Measurements from ENCODE around the gene HS1BP3. TPM values are rescaled to one million over a fixed set of nuclear protein-coding genes. Genes with fewer than 3 reads are reported as not detected.

The HS1BP3 gene
- total and polyA plus RNA-seq, 2 of the 13 experiments (the other 11 are each of a cell fraction or from before 2014, with no cell fraction given), result 15.2 to 22.0 TPM

DNA sequence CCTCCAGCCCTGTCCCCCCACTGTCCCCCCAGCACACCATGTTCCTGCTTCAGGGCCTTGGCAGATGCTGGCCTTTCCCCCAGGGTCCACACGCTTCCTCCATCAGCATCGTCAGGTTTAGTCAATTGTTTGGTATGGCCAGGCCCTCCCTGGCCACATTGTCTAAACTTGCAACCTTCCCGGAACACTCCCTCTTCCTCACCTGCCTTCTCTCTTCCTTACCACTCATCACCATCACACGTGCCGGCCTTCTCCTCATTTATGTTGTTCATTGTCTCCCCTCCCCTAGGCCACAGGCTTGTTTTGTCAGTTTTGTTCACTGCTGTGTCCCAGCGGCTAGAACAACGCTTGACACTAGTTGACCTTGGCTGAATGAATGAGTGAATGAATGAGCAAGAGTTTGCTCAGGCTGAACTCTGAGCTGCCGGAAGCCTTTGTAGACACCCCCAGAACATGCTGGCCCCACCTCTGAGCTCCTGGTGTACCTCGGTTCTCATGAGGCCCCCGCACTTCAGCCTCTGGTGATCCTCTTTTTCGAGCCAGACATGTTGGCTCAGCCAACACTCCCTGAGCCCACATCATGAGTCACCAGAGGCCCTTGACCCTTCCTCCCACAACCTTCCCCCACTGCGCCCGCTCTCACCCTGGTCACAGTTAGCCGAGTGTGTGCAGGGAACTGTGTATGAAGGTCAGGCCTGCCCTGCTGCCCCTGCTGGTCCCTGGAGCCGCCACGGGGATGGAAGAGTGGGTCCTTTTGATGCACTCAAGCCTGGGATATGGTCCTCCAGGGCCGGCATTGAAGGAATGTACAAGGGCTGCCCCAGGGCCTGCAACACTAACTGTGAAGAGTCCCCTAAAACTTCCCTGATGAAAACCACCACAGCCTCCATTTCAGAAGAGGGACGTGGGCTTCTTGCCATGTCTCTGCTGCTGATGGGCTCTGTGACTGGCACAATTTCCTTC, 57.5 kb downstream of the HS1BP3 start (continued):
- TF ChIP-seq, protein P1, sequence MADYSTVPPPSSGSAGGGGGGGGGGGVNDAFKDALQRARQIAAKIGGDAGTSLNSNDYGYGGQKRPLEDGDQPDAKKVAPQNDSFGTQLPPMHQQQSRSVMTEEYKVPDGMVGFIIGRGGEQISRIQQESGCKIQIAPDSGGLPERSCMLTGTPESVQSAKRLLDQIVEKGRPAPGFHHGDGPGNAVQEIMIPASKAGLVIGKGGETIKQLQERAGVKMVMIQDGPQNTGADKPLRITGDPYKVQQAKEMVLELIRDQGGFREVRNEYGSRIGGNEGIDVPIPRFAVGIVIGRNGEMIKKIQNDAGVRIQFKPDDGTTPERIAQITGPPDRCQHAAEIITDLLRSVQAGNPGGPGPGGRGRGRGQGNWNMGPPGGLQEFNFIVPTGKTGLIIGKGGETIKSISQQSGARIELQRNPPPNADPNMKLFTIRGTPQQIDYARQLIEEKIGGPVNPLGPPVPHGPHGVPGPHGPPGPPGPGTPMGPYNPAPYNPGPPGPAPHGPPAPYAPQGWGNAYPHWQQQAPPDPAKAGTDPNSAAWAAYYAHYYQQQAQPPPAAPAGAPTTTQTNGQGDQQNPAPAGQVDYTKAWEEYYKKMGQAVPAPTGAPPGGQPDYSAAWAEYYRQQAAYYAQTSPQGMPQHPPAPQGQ (CRISPR knock-in tag; IDR thresholded peaks at IDR 0.05; ENCODE audit: borderline replicate concordance), result peak; percentile 95; the same call in 1 of the 2 replicates
- TF ChIP-seq SOX6 (IDR thresholded peaks at IDR 0.05), result no peak
- peak; percentile 100 for TF ChIP-seq SOX6 (CRISPR knock-in tag; IDR thresholded peaks at IDR 0.05)
- TF ChIP-seq, protein P2, sequence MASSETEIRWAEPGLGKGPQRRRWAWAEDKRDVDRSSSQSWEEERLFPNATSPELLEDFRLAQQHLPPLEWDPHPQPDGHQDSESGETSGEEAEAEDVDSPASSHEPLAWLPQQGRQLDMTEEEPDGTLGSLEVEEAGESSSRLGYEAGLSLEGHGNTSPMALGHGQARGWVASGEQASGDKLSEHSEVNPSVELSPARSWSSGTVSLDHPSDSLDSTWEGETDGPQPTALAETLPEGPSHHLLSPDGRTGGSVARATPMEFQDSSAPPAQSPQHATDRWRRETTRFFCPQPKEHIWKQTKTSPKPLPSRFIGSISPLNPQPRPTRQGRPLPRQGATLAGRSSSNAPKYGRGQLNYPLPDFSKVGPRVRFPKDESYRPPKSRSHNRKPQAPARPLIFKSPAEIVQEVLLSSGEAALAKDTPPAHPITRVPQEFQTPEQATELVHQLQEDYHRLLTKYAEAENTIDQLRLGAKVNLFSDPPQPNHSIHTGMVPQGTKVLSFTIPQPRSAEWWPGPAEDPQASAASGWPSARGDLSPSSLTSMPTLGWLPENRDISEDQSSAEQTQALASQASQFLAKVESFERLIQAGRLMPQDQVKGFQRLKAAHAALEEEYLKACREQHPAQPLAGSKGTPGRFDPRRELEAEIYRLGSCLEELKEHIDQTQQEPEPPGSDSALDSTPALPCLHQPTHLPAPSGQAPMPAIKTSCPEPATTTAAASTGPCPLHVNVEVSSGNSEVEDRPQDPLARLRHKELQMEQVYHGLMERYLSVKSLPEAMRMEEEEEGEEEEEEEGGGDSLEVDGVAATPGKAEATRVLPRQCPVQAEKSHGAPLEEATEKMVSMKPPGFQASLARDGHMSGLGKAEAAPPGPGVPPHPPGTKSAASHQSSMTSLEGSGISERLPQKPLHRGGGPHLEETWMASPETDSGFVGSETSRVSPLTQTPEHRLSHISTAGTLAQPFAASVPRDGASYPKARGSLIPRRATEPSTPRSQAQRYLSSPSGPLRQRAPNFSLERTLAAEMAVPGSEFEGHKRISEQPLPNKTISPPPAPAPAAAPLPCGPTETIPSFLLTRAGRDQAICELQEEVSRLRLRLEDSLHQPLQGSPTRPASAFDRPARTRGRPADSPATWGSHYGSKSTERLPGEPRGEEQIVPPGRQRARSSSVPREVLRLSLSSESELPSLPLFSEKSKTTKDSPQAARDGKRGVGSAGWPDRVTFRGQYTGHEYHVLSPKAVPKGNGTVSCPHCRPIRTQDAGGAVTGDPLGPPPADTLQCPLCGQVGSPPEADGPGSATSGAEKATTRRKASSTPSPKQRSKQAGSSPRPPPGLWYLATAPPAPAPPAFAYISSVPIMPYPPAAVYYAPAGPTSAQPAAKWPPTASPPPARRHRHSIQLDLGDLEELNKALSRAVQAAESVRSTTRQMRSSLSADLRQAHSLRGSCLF (CRISPR knock-in tag; IDR thresholded peaks at IDR 0.05; ENCODE audit: borderline replicate concordance), result no peak
- TF ChIP-seq, protein P3, sequence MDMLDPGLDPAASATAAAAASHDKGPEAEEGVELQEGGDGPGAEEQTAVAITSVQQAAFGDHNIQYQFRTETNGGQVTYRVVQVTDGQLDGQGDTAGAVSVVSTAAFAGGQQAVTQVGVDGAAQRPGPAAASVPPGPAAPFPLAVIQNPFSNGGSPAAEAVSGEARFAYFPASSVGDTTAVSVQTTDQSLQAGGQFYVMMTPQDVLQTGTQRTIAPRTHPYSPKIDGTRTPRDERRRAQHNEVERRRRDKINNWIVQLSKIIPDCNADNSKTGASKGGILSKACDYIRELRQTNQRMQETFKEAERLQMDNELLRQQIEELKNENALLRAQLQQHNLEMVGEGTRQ (IDR thresholded peaks at IDR 0.05; ENCODE audit: low read depth, low read length), result peak; percentile 51
- TF ChIP-seq, protein P3 (CRISPR knock-in tag; IDR thresholded peaks at IDR 0.05; ENCODE audit: borderline replicate concordance), result peak; percentile 74
- no peak; the same call in none of the 2 replicates for TF ChIP-seq KAT7 (CRISPR knock-in tag; IDR thresholded peaks at IDR 0.05; ENCODE audit: borderline replicate concordance)
- TF ChIP-seq, protein P4, sequence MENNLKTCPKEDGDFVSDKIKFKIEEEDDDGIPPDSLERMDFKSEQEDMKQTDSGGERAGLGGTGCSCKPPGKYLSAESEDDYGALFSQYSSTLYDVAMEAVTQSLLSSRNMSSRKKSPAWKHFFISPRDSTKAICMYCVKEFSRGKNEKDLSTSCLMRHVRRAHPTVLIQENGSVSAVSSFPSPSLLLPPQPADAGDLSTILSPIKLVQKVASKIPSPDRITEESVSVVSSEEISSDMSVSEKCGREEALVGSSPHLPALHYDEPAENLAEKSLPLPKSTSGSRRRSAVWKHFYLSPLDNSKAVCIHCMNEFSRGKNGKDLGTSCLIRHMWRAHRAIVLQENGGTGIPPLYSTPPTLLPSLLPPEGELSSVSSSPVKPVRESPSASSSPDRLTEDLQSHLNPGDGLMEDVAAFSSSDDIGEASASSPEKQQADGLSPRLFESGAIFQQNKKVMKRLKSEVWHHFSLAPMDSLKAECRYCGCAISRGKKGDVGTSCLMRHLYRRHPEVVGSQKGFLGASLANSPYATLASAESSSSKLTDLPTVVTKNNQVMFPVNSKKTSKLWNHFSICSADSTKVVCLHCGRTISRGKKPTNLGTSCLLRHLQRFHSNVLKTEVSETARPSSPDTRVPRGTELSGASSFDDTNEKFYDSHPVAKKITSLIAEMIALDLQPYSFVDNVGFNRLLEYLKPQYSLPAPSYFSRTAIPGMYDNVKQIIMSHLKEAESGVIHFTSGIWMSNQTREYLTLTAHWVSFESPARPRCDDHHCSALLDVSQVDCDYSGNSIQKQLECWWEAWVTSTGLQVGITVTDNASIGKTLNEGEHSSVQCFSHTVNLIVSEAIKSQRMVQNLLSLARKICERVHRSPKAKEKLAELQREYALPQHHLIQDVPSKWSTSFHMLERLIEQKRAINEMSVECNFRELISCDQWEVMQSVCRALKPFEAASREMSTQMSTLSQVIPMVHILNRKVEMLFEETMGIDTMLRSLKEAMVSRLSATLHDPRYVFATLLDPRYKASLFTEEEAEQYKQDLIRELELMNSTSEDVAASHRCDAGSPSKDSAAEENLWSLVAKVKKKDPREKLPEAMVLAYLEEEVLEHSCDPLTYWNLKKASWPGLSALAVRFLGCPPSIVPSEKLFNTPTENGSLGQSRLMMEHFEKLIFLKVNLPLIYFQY (CRISPR knock-in tag; IDR thresholded peaks at IDR 0.05; ENCODE audit: borderline replicate concordance), result peak; percentile 93
- TF ChIP-seq, protein P5, sequence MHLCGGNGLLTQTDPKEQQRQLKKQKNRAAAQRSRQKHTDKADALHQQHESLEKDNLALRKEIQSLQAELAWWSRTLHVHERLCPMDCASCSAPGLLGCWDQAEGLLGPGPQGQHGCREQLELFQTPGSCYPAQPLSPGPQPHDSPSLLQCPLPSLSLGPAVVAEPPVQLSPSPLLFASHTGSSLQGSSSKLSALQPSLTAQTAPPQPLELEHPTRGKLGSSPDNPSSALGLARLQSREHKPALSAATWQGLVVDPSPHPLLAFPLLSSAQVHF (CRISPR knock-in tag; IDR thresholded peaks at IDR 0.05), result peak; percentile 77; the same call in 1 of the 2 replicates
- peak; percentile 87 for TF ChIP-seq ZNF589 (CRISPR knock-in tag; conservative IDR thresholded peaks at IDR 0.05)

All from HepG2 (cell line).